Sigmoid colon (tissue), 4 donors: ENCODE measurements around the gene TEDC1.

Source experiments
- EP300 ChIP-seq, 4 donors: sonication (generic); formaldehyde crosslinking; IDR thresholded peaks; one replicate each; pipeline ENCODE4 v1.6.1; 2017; ENCODE audit warnings: antibody characterized with exemption in 4 of 4
- POLR2A ChIP-seq, 2 donors: fragments of 450-650 bp; IDR thresholded peaks; one replicate each; pipeline ENCODE4 v1.6.1; 2016; ENCODE audit warnings: antibody characterized with exemption in 2 of 2, mild to moderate bottlenecking in 2 of 2, moderate library complexity in 2 of 2
- POLR2AphosphoS5 ChIP-seq, 4 donors: sonication (generic); formaldehyde crosslinking; IDR thresholded peaks; one replicate each; pipeline ENCODE4 v1.6.1; 2017; ENCODE audit warnings: antibody characterized with exemption in 4 of 4
- TF ChIP-seq, protein P1 (sequence below), 4 experiments: fragments of 450-650 bp in 3 of 4; fragments of 200-600 bp in 1 of 4; IDR thresholded peaks; one replicate each; pipeline ENCODE4 v1.5.1; 2016 to 2019; ENCODE audit warnings: antibody characterized with exemption in 4 of 4, mild to moderate bottlenecking in 3 of 4, moderate library complexity in 2 of 4

DNA sequence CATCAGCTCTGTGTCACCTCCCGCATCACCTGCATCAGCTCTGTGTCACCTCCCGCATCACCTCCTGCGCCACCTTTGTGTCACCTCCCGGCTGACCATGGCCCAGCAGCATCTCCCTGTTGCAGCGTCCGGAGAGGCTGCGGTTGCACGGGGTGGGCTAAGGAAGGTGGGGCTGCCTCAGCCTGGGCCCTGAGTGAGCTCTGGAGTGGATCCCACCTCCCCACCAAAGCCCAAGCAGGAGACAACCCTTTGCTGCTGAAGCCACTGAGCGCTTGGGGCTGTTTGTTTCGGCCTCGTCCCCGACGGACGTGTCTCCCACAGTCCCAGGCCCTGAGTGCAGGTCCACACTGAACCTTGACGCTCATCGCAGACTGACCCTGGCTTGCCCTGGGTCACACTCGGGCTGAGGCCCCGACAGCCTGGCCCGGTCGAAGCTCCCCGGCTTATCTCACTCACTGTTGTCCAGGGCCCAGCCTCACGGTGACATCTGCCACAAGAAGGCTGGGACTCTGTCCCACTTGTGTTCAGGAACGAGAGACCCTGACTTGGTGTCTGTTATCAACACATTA, 47.5 kb downstream of the TEDC1 start:
- TF ChIP-seq POLR2AphosphoS5 (IDR thresholded peaks at IDR 0.05) (no peak), EP300 (IDR thresholded peaks at IDR 0.05) (no peak), POLR2A (IDR thresholded peaks at IDR 0.05) (no peak)
- TF ChIP-seq, protein P1, sequence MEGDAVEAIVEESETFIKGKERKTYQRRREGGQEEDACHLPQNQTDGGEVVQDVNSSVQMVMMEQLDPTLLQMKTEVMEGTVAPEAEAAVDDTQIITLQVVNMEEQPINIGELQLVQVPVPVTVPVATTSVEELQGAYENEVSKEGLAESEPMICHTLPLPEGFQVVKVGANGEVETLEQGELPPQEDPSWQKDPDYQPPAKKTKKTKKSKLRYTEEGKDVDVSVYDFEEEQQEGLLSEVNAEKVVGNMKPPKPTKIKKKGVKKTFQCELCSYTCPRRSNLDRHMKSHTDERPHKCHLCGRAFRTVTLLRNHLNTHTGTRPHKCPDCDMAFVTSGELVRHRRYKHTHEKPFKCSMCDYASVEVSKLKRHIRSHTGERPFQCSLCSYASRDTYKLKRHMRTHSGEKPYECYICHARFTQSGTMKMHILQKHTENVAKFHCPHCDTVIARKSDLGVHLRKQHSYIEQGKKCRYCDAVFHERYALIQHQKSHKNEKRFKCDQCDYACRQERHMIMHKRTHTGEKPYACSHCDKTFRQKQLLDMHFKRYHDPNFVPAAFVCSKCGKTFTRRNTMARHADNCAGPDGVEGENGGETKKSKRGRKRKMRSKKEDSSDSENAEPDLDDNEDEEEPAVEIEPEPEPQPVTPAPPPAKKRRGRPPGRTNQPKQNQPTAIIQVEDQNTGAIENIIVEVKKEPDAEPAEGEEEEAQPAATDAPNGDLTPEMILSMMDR (IDR thresholded peaks at IDR 0.05), result no peak
